GM21528 (cell line): ENCODE measurements around the gene CCDC194.

Experiments used
- ATAC-seq: cut with Tn5 transposase; IDR thresholded peaks from one replicate; pipeline ENCODE4 v1.9.1; 2021; ENCODE audit warnings: mild to moderate bottlenecking, moderate library complexity; ENCODE audit not compliant: unreplicated experiment, low FRiP score

CCDC194 gene

GRCh38 chr19:17406046-17406886 lies 12.3 kb upstream of the CCDC194 start:
- ATAC-seq: no peak

- ATAC-seq: peak; percentile 74
Observed at GRCh38 chr19:17405250-17406045, 11.5 kb upstream of the CCDC194 start, which contains the start of gene BST2. TSS of gene BST2 (minus strand) at chr19:17405630. CDS start at chr19:17405575, 55 bp downstream.

GRCh38 chr19:17404621-17405249 lies 10.7 kb upstream of the CCDC194 start:
- ATAC-seq: no peak

GRCh38 chr19:17404015-17404414 lies 10.0 kb upstream of the CCDC194 start:
- no peak for ATAC-seq

GRCh38 chr19:17402982-17403855 lies 9.2 kb upstream of the CCDC194 start:
- ATAC-seq: no peak

- no peak for ATAC-seq
Observed at GRCh38 chr19:17401628-17402027, 7.6 kb upstream of the CCDC194 start.

- ATAC-seq: no peak
Observed at GRCh38 chr19:17398902-17399527, 5.0 kb upstream of the CCDC194 start.

GRCh38 chr19:17394891-17395415 lies 957 bp upstream of the CCDC194 start:
- ATAC-seq: no peak

- ATAC-seq: no peak
Observed at GRCh38 chr19:17393002-17393401, 994 bp downstream of the CCDC194 start.

- peak; percentile 17 for ATAC-seq
Observed at GRCh38 chr19:17391371-17392151, 2.4 kb downstream of the CCDC194 start.

- peak; percentile 67 for ATAC-seq
Observed at GRCh38 chr19:17390665-17391370, 3.2 kb downstream of the CCDC194 start.

- ATAC-seq: no peak
Observed at GRCh38 chr19:17389957-17390664, 3.9 kb downstream of the CCDC194 start.

GRCh38 chr19:17389288-17389687 lies 4.7 kb downstream of the CCDC194 start:
- no peak for ATAC-seq

GRCh38 chr19:17385878-17386611 lies 8.0 kb downstream of the CCDC194 start:
- ATAC-seq: no peak

- no peak for ATAC-seq
Observed at GRCh38 chr19:17380426-17381138, 13.4 kb downstream of the CCDC194 start.

GRCh38 chr19:17379221-17379631 lies 14.8 kb downstream of the CCDC194 start:
- ATAC-seq: no peak
